HG03442 (cell line): ENCODE measurements around the gene IQGAP2.

Experiments used
- ATAC-seq: cut with Tn5 transposase; IDR thresholded peaks from one replicate; pipeline ENCODE4 v1.9.1; 2021; ENCODE audit warnings: mild to moderate bottlenecking, moderate library complexity; ENCODE audit not compliant: unreplicated experiment

The IQGAP2 gene

DNA sequence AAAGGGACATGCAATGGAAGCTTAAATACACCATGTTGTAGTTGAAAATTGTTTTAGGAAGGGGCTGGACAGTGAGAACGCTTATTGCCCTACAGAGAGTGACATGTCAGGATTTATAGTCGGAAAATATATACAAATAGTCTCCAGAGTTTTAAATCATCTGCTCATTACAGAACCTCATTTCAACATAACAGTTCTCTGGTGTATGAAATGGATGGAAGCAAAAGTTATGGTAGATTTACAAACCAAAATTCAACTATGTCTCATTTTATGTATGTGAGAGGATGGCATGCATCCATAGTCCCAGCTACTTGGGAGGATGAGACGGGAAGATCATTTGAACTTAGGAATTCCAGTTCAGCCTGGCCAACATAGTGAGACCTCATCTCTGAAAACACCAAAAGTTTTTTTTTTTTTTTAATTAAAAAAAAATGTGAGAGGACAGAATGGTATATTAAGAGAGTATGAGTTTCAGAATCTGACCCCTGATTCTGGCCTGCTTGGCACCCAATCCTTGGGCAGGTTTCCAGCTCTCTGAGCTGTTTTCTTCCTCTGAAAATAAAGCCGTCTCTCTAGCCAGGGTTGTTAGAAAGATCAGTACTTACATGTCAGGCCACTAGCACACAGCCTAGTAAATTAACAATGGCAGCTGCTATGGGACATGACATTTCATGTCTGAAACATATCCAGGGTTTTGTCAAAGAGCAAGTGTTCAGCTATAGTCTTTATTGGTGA is 40.1 kb downstream of the IQGAP2 start:
- ATAC-seq, result no peak

DNA sequence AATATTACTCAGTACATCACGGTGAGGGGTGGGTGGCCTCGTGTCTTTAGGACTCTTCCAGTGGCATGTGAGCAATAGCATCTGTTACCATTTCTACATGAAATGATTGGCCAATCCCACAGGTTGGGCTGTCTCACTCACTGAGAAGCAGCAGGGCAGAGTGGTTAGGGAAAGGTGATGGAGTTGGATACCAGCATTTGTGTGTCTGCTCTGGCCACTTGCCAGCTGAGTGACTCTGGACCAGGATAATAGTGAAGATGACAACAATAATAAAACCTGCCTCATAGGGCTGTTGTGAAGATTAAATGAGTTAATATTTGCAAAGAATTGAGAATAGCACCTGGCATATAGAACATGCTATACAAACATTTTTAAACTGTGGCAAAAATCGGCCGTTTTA is 42.0 kb downstream of the IQGAP2 start:
- no peak for ATAC-seq

DNA sequence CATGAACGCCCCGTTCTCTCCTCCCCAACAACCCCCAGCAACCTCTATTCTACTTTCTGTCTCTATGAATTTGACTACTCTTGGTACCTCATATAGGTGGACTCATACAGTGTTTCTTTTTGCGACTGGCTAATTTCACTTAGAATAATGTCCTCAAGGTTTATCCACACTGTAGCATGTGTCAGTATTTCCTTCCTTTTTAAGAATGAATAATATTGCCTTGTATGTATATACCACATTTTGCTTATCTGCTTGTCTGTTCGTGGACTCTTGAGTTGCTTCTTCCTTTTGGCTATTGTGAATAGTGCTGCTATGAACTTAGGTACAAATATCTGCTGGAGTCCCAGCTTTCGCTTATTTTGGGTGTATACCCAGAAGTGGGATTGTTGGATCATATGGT is 42.7 kb downstream of the IQGAP2 start:
- no peak for ATAC-seq

DNA sequence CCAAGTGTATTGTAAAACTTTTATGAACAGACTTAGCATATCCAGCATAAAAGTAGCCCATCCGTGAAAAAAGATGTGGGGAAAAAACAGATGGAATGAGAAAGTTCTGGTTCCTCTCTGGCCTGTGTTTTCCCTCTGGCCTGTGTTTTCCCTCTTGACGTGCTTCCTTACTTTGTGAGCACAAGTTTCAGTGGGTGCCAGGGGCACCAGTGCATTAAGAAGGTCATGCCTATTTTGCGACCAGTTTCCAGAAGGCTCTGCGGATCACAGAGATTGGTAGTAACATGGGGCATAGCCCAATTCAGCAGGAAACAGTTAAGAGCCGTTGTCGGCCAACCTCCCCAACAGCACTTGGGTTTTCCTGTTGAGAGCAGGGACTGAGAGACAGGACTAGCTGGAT is 43.7 kb downstream of the IQGAP2 start:
- no peak for ATAC-seq

DNA sequence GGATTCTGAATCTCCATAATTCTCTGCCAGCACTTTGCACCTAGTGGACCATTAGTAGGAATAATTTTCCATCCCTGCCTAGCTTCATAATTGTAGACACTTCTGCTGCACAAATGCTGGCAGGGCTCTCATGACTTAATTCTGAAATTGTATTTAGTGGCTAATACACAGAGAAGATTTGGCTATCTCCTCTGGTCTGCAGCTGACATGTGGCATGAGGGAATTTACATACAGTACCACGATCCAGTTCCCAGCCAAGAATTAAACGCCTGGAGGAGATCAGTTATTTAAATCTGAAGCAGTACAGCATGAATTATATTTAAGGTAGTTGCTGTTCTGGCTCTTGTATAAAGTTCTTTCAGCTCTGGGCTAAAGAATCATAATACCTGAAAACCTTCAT is 46.5 kb downstream of the IQGAP2 start:
- no peak for ATAC-seq

DNA sequence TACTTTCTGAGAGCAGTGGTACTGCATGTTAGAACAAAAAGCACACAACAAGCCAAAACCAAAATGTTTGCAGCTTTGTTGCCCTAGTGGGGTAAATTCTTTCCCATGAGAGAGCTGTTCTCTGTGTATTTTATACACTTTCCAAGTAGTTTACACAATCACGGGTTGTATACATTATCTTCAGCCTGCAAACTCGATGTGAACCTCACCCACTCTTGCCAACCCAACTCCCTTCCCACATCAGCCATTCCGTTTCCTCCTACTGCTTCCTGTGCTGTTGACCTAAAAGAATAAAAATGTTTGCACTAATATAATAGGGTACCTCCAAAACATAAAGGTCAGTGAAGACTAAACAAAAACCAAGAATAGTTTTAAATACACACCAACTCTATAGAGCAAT is 47.0 kb downstream of the IQGAP2 start:
- no peak for ATAC-seq

DNA sequence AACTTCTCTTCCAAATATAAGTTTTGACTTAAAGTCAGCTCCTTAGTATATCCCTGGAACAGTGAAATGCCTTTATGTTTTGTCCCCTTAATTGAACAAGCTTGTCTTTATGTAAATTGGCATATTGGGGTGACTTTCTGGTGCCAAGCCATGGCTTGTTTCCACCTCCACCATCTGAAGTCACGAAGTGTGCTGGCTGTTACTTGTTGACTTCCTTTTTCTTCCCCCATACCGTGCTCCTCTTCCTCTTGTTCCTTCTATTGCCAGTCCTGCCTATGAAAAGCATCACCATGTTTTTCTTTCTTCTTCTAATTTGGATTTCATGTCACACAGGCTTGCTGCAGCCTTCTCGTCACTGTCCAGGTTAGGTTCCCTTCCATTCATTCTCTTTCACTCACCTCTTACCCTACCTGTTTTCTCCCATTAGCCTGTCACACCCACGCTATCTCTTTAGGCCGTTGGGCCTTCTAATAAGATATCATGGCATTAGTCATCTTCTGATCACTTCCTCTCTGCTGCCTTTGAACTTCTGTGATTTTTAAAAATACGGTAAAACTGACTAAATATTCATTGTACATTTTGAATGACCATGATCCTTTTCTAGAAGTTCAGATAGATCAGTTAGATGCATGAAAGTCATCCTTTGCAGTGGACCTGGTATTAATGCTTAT is 48.1 kb downstream of the IQGAP2 start:
- ATAC-seq, result no peak

DNA sequence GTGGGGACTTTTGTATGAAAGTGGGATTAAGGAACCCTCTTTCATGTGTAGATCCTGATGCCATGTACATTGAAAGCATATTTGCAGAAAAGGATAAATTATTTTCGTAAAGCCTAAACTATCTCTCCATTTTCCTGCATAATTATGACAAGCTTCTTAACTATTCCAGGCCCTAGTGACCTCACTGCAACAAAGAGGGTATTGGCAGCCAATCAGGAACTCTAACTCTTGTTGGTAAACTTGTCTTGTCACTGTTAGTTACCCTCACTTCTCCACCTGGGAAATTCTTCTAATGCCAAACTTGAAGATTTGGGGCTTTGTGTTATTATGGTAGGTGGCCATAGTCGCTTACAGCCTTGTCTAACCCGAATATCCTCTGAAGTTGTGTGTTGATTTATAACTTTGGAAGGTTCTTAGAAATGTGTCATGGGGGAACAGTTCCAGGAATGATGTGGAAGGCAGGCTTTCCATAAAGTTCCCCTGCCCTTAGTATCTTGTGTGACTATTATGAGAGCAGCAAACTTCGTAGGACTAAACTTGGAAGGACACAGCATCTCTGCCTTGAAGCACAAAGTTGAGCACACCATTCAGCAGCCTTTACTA is 52.5 kb downstream of the IQGAP2 start:
- ATAC-seq, result no peak

DNA sequence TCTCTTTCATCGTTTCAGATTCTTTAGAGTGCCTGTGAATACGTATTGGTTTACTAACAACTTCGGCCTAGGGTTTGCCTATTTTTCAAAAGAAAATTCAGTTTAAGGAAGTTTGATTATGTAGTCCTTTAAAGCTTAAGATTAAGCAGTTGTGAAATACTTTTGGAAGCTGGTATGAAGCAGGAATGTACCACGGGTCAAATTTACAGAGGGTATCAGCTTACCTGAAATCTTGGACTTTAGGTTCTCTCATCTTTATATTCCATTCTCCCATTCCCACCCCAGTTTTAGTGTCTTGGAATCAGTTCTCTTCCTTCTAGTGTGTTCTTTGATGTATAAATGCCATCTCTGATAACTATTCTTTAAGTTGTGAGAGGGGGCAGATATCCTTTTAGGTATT is 53.2 kb downstream of the IQGAP2 start:
- ATAC-seq, result no peak

DNA sequence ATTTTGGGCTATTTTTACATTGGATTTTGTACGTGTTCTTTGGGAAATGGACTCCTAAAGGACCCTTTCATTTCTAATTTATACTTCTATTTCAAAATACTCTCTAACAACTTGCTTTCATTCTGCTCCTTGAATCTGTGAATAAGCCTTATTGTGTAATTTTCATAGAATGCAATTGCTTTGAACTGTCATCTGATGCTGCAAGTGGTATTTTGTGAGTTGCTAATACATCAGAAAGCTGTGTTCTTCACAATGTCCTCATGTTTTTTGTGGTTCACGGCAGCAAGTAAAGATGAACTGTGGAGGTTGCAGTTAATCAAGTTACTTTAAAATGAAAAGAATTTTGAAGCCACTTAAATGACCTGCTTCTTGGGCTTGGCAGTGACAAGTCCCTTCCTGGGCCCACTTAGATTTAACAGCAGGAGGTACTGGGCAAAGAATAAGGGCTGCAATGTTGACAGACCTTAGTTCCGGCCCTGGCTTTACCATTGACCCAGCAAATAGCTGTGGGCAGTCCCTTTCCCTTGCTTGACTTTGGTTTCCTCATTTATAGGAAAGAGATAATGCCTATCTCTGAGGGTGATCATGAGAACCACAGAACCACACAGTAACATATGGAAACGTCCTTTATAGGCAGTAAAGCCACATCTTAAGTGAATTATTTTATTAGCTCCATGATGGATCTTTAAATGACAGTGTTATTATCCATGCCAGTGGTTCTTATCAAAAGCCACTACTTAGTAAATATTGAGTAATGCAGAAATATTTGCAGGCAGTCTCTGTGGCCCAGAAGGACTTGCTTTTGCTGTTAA is 54.8 kb downstream of the IQGAP2 start:
- no peak for ATAC-seq

DNA sequence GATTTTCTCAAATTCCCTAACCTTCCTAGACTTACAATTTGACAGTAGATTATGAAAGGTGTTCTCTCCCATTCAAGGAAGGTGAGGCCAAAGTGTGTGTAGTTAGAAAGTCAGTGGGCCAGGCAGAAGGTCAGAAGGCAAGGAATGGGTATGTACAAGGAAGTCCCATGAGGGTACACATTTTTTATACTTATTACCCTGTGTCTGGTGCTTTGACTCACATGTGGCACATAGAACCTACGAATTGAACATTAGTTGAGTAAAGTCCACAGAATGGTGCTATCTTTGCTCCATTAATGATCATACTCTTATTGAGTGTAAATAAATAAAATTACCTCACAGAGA is 55.4 kb downstream of the IQGAP2 start:
- no peak for ATAC-seq

DNA sequence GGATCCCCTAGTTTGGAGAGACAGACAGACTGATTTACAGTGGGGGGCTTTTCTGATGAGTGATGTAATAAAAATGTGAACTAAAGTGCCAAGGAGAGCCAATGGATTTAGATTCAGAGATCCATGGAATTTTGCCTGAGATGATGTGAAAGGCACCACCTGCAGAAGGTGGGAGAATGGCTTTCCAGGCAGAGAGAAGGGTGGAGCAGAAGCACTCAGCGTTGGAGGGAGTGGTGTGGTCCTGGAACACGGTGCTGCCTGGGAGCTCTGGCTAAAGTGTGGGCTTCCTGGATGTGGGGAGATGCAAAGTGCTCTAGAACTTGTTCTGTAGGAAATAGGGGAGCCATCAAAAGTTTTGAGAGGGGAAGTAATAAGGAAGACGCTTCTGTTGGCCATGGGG is 57.0 kb downstream of the IQGAP2 start:
- no peak for ATAC-seq

DNA sequence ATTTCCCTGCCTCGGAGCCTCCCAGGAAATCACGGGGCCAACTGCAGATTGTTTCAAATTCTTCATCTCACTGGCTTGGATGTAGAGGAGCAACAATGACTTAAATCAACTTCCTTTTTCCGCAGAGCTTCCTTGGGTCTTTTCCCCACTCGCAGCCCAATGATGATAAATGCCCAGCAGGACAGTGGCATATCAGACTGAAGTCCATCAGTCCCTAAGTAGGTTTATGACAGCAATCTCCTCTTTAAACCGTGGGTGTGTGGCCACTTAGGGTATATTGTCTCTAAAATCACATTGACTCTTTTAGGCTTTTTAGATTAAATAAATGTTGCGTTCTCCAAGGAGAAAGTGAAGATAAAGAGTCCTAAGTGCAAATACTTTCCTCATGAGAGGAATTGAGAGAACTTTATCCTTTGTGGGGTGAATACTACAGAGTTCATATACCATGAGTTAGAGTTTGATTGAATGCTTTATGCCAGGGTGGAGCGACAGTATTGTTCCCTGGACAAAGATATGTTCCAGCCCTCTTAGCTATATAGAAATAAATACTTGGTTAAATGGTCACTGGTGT is 59.1 kb downstream of the IQGAP2 start:
- ATAC-seq, result no peak

DNA sequence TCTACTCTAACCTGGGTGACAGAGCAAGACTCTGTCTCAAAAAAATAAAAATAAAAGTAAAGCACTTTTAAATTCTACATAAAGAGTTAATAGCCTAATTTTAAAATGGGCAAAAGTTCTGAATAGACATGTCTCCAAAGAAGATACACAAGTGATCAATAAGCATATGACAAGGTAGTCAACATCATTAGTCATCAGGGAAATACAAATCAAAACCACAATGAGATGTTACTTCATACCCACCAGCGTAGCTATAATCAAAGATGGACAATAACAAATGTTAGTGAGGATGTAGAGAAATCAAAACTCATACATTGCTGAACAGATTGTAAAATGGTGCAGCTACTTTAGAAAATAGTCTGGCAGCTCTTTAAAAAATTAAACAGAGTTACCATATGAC is 64.1 kb downstream of the IQGAP2 start:
- ATAC-seq, result no peak

DNA sequence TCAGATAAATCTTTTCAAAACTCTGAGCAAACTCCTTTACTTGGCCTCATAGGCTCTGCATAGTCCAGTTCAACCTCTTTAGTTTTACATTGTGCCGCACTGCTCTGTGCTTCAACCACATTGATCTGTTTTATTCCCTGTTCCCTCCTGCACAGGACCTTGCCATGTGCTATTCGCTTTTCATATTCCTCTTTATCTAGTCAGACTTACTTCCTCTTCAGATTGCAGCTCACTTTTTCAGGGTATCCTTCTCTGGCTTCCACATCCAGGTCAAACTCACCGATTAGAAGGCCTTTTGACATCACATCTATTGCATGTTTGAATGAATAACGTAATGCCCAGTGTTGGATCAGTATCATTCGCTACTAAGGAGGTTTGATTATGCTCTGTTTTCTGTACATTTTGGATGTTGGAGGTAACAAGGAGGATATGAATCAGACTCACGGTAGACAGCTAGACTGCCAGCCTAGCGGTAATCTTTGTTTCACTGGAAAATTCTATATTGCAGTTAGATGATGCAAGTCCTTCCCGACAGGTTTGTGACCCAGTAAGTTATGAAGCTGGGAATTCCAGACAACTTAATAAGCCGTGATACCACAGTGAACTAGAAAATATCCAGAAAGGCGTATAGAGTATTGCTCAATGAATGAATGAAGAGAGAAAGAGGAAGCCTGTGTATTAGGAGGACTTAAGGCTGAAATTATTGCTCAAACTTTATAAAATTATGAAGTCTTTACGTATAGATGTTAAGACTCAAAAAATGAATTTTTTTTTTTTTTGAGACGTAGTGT is 65.7 kb downstream of the IQGAP2 start:
- ATAC-seq, result no peak

DNA sequence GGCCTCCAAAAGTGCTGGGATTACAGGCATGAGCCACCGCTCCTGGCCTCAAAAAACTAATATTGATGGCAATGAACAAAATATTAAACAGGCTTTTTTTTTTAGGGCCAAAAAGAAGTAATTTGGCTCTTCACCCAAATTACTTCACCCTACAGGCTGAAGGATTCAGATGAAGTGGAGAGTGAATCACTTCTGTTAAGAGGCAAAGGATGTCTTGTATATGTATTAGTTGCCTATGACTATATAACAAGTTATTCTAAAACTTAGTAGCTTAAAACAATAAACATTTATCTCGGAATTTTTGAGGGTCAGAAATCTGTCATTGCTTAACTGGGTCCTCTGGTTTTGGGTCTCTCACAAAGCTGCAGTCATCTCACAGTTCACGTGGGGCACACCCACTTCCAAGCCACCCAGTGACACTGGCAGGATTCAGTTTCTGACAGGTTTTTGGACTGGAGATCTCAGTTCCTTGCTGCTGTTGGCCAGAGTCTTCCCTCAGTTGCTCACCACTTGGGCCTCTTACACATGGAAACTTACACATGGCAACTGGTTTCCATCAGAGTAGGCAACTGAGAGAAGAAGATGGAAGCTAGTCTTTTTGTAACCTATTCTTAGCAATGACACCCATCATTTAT is 66.7 kb downstream of the IQGAP2 start:
- no peak for ATAC-seq

DNA sequence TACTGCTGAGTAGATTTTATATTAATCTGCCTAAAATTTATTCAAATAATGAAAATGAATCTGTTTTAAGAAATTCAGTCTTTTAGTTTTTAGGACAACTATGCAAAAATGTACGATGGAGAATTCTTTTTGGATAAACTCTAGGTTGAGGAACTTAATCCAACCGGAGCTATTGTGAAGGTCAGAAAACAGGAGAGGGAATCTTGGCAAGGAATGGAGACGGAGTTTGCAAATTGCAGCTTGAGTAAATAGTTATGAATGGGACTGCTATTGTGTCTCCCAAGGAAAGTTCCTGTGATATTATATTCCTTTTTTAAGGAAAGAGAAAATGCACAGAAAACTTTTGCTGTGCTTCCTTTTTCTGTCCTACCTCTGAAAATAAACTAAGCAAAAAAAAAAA is 67.9 kb downstream of the IQGAP2 start:
- no peak for ATAC-seq

DNA sequence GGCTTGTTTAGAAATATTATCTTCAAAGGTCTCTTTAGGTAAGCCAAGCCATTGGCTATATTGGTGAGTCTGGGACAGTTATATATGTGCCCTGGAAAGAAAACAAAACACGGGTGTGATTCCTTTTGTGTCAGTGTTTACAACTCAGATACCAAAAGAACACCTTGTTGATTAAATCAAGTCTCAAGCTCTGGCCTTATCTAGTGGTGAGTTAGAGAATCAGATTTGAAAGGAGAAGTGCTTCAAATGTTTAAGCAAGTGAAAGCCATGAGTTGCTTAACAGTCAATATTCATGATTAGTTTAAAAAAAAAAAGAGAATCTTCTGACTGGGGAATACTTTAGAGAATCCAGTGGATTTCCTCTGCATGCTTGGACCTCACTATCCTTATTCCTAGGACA is 68.3 kb downstream of the IQGAP2 start:
- no peak for ATAC-seq

DNA sequence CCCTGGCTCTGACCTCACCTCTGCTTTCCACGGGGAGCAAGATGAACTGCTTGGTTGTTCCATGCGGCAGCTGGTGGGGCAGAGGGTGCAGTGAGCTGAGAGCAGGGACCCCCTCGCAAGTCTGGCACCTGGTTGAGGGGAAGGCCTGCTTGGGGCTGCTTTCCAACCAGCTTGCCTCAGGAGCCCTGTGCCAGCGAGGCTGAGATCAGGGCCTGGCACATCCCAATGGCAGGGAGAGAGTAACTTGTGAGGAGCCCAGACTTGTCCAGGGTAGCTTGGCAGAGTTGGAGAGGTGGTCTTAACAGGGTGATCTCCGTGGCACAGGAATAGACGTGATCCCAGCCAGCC is 68.9 kb downstream of the IQGAP2 start:
- no peak for ATAC-seq

DNA sequence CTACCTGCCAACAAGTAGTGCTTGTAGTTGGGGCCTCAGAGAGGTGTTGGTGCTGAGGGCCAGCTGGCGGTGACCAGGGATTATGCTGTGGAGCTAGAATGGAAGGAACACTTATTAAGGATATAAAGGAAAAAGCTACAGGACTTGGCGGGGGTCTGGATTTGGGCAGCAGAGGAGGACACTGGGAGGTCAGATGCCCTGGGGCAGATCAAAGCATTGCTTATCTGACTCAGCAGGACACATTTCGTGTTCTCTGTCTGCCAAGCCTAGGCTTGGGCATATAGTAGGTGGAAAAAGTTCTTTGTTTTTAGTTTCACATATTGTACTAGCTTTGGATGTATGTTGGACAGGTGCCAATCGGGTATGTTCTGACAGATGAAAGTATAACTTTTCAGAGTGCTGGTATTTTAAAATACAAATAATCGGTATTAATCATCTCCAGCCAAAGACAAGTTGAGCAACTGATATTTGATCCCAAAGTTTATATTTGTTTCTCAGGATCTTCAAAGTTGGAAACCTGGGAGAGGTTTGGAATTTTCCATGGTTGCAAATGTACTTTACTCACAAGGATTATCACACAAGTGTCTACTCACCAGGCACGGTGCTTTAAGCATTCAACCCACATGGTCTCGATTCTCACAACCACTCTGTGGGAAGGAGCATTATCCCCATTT is 69.4 kb downstream of the IQGAP2 start:
- no peak for ATAC-seq
